Astrocyte (in vitro differentiated cells and primary cell): ENCODE measurements around the gene MYL10. TPM values are rescaled to one million over a fixed set of nuclear protein-coding genes. Genes with fewer than 3 reads are reported as not detected.

Experiments
- DNase-seq: peaks from one replicate; pipeline ENCODE4 v3.0.0-alpha.2; 2010; ENCODE audit warnings: low read depth
- FAIRE-seq: peaks from 2 replicates; lab custom pipeline; 2011; peaks lifted over from hg19 to GRCh38; lab: Jason Lieb, UNC
- H2AFZ ChIP-seq: 2 replicates; pipeline ENCODE4 v1.6.0; 2012; ENCODE audit warnings: low read depth, low read length, inconsistent platforms
- H3K27ac ChIP-seq: 2 replicates; pipeline ENCODE4 v1.5.1; 2011; ENCODE audit warnings: low read depth, low read length, inconsistent platforms
- H3K27me3 ChIP-seq: 2 replicates; pipeline ENCODE4 v1.6.0; 2011; ENCODE audit warnings: low read length, inconsistent platforms; ENCODE audit not compliant: insufficient read depth
- H3K36me3 ChIP-seq: 2 replicates; pipeline ENCODE4 v1.5.1; 2011; ENCODE audit warnings: low read length, inconsistent platforms; ENCODE audit not compliant: insufficient read depth
- H3K4me1 ChIP-seq: 2 replicates; pipeline ENCODE4 v1.5.1; 2011; ENCODE audit warnings: low read length, inconsistent platforms; ENCODE audit not compliant: insufficient read depth
- H3K4me2 ChIP-seq: 2 replicates; pipeline ENCODE4 v1.6.0; 2012; ENCODE audit warnings: low read length, inconsistent platforms
- H3K4me3 ChIP-seq: 2 replicates; pipeline ENCODE4 v1.5.1; 2011; ENCODE audit warnings: low read depth, mild to moderate bottlenecking, low read length, inconsistent platforms; ENCODE audit not compliant: insufficient read depth
- H3K79me2 ChIP-seq: 2 replicates; pipeline ENCODE4 v1.6.0; 2012; ENCODE audit warnings: mild to moderate bottlenecking, low read length, inconsistent platforms; ENCODE audit not compliant: insufficient read depth
- H3K9ac ChIP-seq: 2 replicates; pipeline ENCODE4 v1.6.0; 2012; ENCODE audit warnings: mild to moderate bottlenecking, low read length, inconsistent platforms
- H3K9me3 ChIP-seq: 2 replicates; pipeline ENCODE4 v1.5.1; 2012; ENCODE audit warnings: low read depth, mild to moderate bottlenecking, low read length, inconsistent platforms; ENCODE audit not compliant: insufficient read depth
- H4K20me1 ChIP-seq: 2 replicates; pipeline ENCODE4 v1.6.0; 2012; ENCODE audit warnings: low read length, inconsistent platforms; ENCODE audit not compliant: insufficient read depth
- H3K27ac Mint-ChIP-seq: one replicate; pipeline ENCODE4 v1.8.0; 2021; ENCODE audit warnings: mild to moderate bottlenecking, mixed read lengths; ENCODE audit not compliant: unreplicated experiment
- H3K27me3 Mint-ChIP-seq: one replicate; pipeline ENCODE4 v1.8.0; 2021; ENCODE audit warnings: low read depth, mixed read lengths; ENCODE audit not compliant: unreplicated experiment
- H3K36me3 Mint-ChIP-seq: one replicate; pipeline ENCODE4 v1.8.0; 2021; ENCODE audit warnings: low read depth, mixed read lengths; ENCODE audit not compliant: unreplicated experiment
- H3K4me1 Mint-ChIP-seq: one replicate; pipeline ENCODE4 v1.8.0; 2021; ENCODE audit warnings: low read depth, mixed read lengths; ENCODE audit not compliant: unreplicated experiment
- H3K4me3 Mint-ChIP-seq: one replicate; pipeline ENCODE4 v1.8.0; 2021; ENCODE audit warnings: mild to moderate bottlenecking, moderate library complexity, mixed read lengths; ENCODE audit not compliant: unreplicated experiment
- H3K9me3 Mint-ChIP-seq: one replicate; pipeline ENCODE4 v1.8.0; 2021; ENCODE audit warnings: mild to moderate bottlenecking, mixed read lengths; ENCODE audit not compliant: unreplicated experiment
- CTCF ChIP-seq: IDR thresholded peaks from 2 replicates; pipeline ENCODE4 v1.5.1; 2011; ENCODE audit warnings: low read depth, mild to moderate bottlenecking, inconsistent platforms, low read length, moderate library complexity; ENCODE audit not compliant: insufficient read depth
- EZH2 ChIP-seq: IDR thresholded peaks from 2 replicates; pipeline ENCODE4 v1.6.1; 2012; ENCODE audit warnings: mild to moderate bottlenecking, low read length, inconsistent platforms; ENCODE audit not compliant: insufficient read depth
- total RNA-seq: library from RNA; stranded (reverse); gene quantifications from 2 replicates; pipeline ENCODE4 v1.2.1, GENCODE V29; 2021

Gene MYL10
- total RNA-seq, 1 donor from 2014 or later, result 0.73 TPM

GRCh38 chr7:101635484-101635883 is 6.4 kb upstream of the MYL10 start:
- H3K27me3 ChIP-seq, result no peaks in the 10 kb centered on the region
- H2AFZ ChIP-seq, result no peak overlapping the region
- TF ChIP-seq EZH2 (no peak), CTCF (no peak)
- Mint-ChIP-seq H3K9me3 (peaks cover 8% of the 10 kb centered on the region), H3K27me3 (no peaks in the 10 kb centered on the region), H3K4me1 (peaks cover 15% of the 10 kb centered on the region), H3K27ac (no peak overlapping the region), H3K4me3 (no peak overlapping the region), H3K36me3 (no peaks in the 10 kb centered on the region)
- no peak overlapping the region for H3K9ac ChIP-seq
- H3K4me2 ChIP-seq, result no peak overlapping the region
- H3K79me2 ChIP-seq, result no peaks in the 10 kb centered on the region
- DNase-seq, result no peak
- FAIRE-seq, result no peak
- no peaks in the 10 kb centered on the region for H3K36me3 ChIP-seq
- H4K20me1 ChIP-seq, result no peaks in the 10 kb centered on the region
- H3K9me3 ChIP-seq, result no peaks in the 10 kb centered on the region
- H3K27ac ChIP-seq, result no peak overlapping the region
- no peak overlapping the region for H3K4me3 ChIP-seq
- peaks cover 13% of the 10 kb centered on the region for H3K4me1 ChIP-seq

- Histone ChIP-seq H4K20me1 (no peaks in the 10 kb centered on the region), H3K36me3 (no peaks in the 10 kb centered on the region), H2AFZ (no peak overlapping the region), H3K27ac (no peak overlapping the region), H3K79me2 (no peaks in the 10 kb centered on the region), H3K9me3 (no peaks in the 10 kb centered on the region), H3K4me3 (no peak overlapping the region), H3K4me2 (no peak overlapping the region), H3K27me3 (no peaks in the 10 kb centered on the region), H3K9ac (no peak overlapping the region), H3K4me1 (peaks cover 13% of the 10 kb centered on the region)
- DNase-seq, result no peak
- no peak for TF ChIP-seq CTCF
- no peak for TF ChIP-seq EZH2
- Mint-ChIP-seq H3K27ac (peak overlapping the region; percentile 69), H3K27me3 (no peaks in the 10 kb centered on the region), H3K4me3 (no peak overlapping the region), H3K9me3 (peaks cover 8% of the 10 kb centered on the region), H3K4me1 (peaks cover 15% of the 10 kb centered on the region), H3K36me3 (no peaks in the 10 kb centered on the region)
- FAIRE-seq, result no peak
Observed at GRCh38 chr7:101634196-101634717, 5.2 kb upstream of the MYL10 start.

DNA sequence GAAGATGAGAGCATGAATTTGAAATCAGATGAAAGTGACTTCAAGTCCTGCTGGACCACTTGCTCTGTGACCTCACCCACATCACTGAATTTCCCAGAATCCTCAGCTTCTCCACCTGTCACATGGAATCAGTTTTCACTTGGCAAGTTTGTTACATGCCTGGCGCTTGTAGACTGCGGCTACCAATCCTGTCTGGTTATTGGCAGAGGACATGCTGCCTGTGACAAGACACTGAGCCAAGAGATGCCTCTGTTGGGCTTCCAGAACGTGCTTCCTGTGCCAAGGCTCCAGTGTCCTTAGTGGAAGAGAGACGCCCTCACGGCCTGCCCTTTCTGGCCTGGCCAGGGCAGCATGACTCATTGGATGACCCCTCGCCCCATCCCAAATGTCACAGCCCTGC is 4.4 kb upstream of the MYL10 start:
- H3K36me3 Mint-ChIP-seq, result no peaks in the 10 kb centered on the region
- H3K9me3 Mint-ChIP-seq, result peaks cover 10% of the 10 kb centered on the region
- no peaks in the 10 kb centered on the region for H3K9me3 ChIP-seq
- H3K36me3 ChIP-seq, result no peaks in the 10 kb centered on the region
- no peak overlapping the region for H2AFZ ChIP-seq
- no peak overlapping the region for H3K4me2 ChIP-seq
- TF ChIP-seq EZH2 (no peak), CTCF (no peak)
- no peak for DNase-seq
- H3K4me3 Mint-ChIP-seq, result no peak overlapping the region
- H3K79me2 ChIP-seq, result no peaks in the 10 kb centered on the region
- peaks cover 15% of the 10 kb centered on the region for H3K4me1 Mint-ChIP-seq
- H3K27me3 Mint-ChIP-seq, result no peaks in the 10 kb centered on the region
- H3K27ac ChIP-seq, result no peak overlapping the region
- H3K4me1 ChIP-seq, result peaks cover 13% of the 10 kb centered on the region
- FAIRE-seq, result no peak
- no peak overlapping the region for H3K9ac ChIP-seq
- H3K27ac Mint-ChIP-seq, result no peak overlapping the region
- H3K27me3 ChIP-seq, result no peaks in the 10 kb centered on the region
- no peak overlapping the region for H3K4me3 ChIP-seq
- no peaks in the 10 kb centered on the region for H4K20me1 ChIP-seq
